Uterus (tissue), 2 donors: ENCODE measurements around the gene BCL11B.

ENCODE experiments used
- POLR2A ChIP-seq, 2 donors: fragments of 450-650 bp; IDR thresholded peaks; one replicate each; pipeline ENCODE4 v1.6.1; 2016; ENCODE audit warnings: antibody characterized with exemption in 2 of 2, mild to moderate bottlenecking in 1 of 2, moderate library complexity in 1 of 2
- TF ChIP-seq, protein P1 (sequence below), 4 experiments: fragments of 200-600 bp in 2 of 4; fragments of 450-650 bp in 2 of 4; sonication (generic) in 2 of 4; IDR thresholded peaks; one replicate each; pipeline ENCODE4 v1.5.1; 2016 to 2019; ENCODE audit warnings: antibody characterized with exemption in 4 of 4, mild to moderate bottlenecking in 2 of 4, moderate library complexity in 1 of 4

GRCh38 chr14:99266181-99267178, 5.5 kb downstream of the BCL11B start:
- no peak for TF ChIP-seq POLR2A (IDR thresholded peaks at IDR 0.05)
- TF ChIP-seq, protein P1, sequence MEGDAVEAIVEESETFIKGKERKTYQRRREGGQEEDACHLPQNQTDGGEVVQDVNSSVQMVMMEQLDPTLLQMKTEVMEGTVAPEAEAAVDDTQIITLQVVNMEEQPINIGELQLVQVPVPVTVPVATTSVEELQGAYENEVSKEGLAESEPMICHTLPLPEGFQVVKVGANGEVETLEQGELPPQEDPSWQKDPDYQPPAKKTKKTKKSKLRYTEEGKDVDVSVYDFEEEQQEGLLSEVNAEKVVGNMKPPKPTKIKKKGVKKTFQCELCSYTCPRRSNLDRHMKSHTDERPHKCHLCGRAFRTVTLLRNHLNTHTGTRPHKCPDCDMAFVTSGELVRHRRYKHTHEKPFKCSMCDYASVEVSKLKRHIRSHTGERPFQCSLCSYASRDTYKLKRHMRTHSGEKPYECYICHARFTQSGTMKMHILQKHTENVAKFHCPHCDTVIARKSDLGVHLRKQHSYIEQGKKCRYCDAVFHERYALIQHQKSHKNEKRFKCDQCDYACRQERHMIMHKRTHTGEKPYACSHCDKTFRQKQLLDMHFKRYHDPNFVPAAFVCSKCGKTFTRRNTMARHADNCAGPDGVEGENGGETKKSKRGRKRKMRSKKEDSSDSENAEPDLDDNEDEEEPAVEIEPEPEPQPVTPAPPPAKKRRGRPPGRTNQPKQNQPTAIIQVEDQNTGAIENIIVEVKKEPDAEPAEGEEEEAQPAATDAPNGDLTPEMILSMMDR (IDR thresholded peaks at IDR 0.05): peak; percentile 89 to 98 (median 92)
